GM19023 (cell line): ENCODE data around the gene USP44.

Experiments
- ATAC-seq: cut with Tn5 transposase; IDR thresholded peaks from one replicate; pipeline ENCODE4 v1.9.1; 2021; ENCODE audit warnings: mild to moderate bottlenecking, moderate library complexity; ENCODE audit not compliant: unreplicated experiment

The USP44 gene

GRCh38 chr12:95548539-95549391 lies 2.5 kb downstream of the USP44 start:
- ATAC-seq: no peak

- no peak for ATAC-seq
Observed at GRCh38 chr12:95548056-95548538, 3.2 kb downstream of the USP44 start.

- no peak for ATAC-seq
Observed at GRCh38 chr12:95547522-95548055, 3.7 kb downstream of the USP44 start.

- ATAC-seq: no peak
Observed at GRCh38 chr12:95546491-95546813, 4.8 kb downstream of the USP44 start.

- ATAC-seq: no peak
Observed at GRCh38 chr12:95545731-95546490, 5.4 kb downstream of the USP44 start.

GRCh38 chr12:95545303-95545702 lies 6.0 kb downstream of the USP44 start:
- ATAC-seq: no peak

- no peak for ATAC-seq
Observed at GRCh38 chr12:95544756-95545155, 6.5 kb downstream of the USP44 start.

GRCh38 chr12:95543305-95543704 lies 8.0 kb downstream of the USP44 start:
- ATAC-seq: no peak

GRCh38 chr12:95541436-95541835 lies 9.8 kb downstream of the USP44 start:
- no peak for ATAC-seq

GRCh38 chr12:95538656-95539055 lies 12.6 kb downstream of the USP44 start:
- no peak for ATAC-seq

- ATAC-seq: no peak
Observed at GRCh38 chr12:95538006-95538405, 13.3 kb downstream of the USP44 start.

- ATAC-seq: no peak
Observed at GRCh38 chr12:95533985-95534384, 17.3 kb downstream of the USP44 start.

- ATAC-seq: no peak
Observed at GRCh38 chr12:95532851-95533250, 18.4 kb downstream of the USP44 start.

GRCh38 chr12:95529693-95530225 lies 21.5 kb downstream of the USP44 start:
- ATAC-seq: no peak

GRCh38 chr12:95528431-95528830 lies 22.8 kb downstream of the USP44 start:
- no peak for ATAC-seq

GRCh38 chr12:95522692-95523091 lies 28.6 kb downstream of the USP44 start:
- ATAC-seq: no peak

- no peak for ATAC-seq
Observed at GRCh38 chr12:95520816-95521215, 30.5 kb downstream of the USP44 start.

GRCh38 chr12:95518944-95519343 lies 32.3 kb downstream of the USP44 start:
- ATAC-seq: no peak

- no peak for ATAC-seq
Observed at GRCh38 chr12:95517246-95517645, 34.0 kb downstream of the USP44 start.

- no peak for ATAC-seq
Observed at GRCh38 chr12:95516757-95517156, 34.5 kb downstream of the USP44 start.

GRCh38 chr12:95515197-95515596 lies 36.1 kb downstream of the USP44 start:
- no peak for ATAC-seq

- no peak for ATAC-seq
Observed at GRCh38 chr12:95513599-95513998, 37.7 kb downstream of the USP44 start.
